Activated CD4-positive, CD25-positive, alpha-beta regulatory T cell treated with anti-CD3 and anti-CD28 coated beads, Interleukin-2, amount 50 U/mL, for 16 hours (primary cell): ENCODE results near the gene HHIP.

Experiments
- DNase-seq: peaks from one replicate; pipeline ENCODE4 v3.0.0-alpha.2; 2020; ENCODE audit warnings: low read depth, low spot score

HHIP gene

DNA sequence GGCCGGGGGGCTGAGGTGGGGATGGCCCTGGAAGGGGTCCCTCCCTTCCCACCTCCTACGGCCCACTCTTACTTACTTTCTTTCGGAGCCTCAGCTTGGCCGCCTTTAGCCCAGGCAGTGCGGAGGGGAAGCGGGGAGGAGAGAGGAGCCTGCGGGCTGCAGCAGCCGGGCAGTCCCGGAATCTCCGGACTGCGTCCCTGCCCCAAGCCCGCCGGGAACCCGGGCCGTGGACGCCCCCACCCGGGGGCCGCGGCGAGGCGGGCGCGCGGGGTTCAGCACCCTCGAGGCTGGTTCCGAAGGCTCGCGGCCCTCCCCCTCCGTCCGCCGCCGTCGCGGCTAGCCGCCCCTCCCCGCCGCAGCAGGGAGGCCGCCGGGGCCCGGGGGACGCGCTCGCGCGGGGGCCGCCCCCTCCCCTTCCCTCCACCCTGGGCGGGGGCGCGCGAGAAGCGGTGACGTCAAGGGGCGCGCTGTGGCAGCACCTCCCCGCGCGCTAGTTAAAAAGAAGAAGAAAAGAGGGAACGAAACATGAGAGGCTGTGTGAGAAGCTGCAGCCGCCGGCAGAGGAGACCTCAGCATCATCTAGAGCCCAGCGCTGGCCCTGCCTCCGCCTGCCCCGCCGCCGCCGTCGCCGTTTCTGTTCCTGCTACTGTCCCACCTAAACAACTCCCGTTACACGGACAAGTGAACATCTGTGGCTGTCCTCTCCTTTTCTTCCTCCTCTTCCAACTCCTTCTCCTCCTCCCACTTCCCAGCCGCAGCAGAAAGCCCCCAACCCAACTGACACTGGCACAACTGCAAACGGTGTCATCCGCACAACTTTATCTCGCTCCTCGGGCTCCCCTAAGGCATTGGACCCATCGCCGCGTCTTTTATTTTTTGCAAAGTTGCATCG lies at the start of gene HHIP:
TSS of gene HHIP (plus strand) at position 526 of the 892 bp plus-strand sequence. CDS start 520 bp downstream, outside the sequence.
- no peak for DNase-seq

DNA sequence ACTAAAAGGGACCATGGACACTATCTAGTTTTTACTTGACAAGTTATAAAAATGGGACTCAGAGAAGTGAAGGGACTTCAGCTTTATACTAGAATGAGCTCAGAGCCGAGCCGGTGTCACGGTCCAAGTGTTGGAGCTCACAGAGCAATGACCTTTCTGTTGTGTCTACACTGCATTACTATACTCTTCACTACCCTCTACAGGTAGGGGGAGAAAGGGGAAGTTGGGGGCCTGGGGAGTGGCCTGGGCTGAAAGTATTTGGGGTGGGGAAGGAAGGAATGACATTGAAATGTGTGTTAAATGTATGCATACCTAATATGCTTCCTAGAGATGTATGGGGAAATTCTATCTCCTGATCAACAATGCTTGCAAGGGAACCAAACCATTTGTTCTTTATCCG lies 48.8 kb upstream of the HHIP start:
- no peak for DNase-seq

- no peak for DNase-seq
Observed at GRCh38 chr4:144599621-144600020, 46.3 kb upstream of the HHIP start.

DNA sequence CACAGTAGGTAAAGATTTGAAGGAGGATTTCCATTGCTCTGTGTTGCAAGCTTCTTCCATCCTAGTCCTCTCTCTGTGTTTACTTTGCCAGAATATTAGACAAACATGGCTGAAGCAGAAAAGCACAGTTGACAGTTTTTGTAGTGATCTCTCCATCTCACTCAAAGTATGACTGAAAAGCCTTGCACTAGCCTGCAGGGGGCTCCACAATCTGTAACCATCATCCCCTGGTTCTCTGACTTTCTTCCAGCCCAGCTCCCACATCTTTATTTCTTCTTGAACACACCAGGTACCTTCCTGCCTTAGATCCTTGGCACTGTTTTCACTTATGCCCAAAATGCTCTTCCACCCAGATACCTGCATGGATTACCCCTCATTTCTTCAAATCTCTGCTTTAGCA lies 34.1 kb upstream of the HHIP start:
- no peak for DNase-seq

- DNase-seq: no peak
Observed at GRCh38 chr4:144614850-144615585, 30.9 kb upstream of the HHIP start.

DNA sequence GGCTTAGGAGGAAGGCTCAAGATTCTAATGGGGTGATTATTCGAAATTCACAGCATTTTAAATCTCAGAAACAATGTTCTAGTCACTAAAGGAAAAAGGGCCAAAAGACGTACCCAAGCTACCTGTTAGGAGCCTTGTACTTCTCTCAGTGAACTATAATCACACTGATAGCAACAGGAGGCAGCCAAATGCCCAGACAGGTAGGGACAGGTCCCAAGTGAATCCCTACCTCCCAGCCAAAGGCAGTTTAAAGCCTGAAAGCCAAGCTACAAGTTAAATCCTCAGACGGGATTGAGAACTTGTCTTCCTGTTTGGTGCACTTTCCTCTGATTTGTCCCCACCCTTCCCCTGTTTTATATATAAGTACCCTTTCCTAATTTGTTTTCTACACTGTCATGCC lies 24.3 kb upstream of the HHIP start:
- no peak for DNase-seq

GRCh38 chr4:144627663-144628076 lies 18.3 kb upstream of the HHIP start:
- no peak for DNase-seq

- DNase-seq: no peak
Observed at GRCh38 chr4:144633215-144633614, 12.7 kb upstream of the HHIP start.

DNA sequence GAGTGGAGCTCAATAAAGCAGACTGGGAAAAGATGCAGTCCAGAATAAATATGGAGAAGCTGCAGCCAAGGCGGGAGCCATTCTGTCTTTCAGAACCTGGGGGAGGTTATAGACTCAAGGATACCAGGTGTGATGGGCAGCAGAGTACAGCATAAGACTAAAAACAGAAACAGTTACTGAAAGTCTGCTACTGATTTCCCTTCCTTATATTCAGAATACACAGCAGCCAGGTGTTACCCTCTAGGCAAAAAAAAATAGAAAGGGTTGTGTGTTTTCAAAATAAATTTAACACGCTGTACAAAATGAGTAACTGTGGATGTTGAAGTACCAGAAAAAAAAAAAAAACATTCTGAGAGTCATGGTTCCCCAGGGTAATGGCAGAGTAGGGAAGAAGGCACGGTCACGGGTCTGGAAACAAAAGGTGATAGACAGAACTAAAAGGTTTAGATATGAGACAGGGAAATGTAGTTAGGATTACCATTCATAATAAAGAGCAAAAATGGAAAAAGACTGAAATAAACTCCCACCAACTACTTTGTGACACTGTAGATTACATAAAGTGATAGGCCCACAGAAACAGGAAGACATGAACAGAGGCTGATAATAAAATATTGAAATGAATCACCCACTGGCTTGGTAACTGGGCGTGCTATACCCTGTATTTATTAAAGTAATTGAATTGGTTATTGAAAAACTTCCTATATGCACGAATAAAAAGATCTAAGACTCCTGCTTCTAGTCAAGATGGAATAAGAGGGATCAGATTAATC lies 10.8 kb upstream of the HHIP start:
- no peak for DNase-seq

DNA sequence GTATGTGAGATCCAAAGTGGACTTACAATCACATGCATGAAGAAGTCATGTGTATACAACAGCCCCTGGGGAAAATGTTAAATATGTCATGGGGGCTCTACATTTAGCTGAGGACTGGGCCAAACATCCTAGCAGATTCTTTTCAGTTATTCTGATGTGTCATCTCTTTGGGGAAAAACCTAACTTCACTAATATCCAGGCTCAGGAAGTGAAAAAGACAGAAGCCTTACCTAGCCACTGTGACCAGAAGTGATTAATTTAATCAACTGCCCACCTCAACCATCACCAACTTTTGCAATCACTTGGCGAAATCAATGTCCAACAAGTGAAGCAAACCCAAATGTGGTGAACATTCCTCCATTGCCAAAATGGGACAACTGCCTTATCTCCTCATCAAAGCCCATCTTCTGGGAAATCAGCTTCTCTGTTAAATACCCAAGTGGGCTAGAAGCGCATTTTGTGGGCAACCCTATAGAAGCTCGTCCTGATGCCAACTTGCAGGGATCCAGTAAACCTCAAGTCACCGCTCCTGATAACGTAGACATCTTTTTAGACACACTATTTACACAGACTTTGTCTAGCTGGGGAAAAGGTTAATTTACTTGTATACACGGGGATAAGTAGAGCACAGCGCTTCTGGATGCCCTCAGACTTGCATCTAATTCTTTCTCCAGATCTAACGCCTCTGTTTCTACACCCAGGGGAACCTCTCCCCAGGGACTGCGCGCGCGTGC lies 1.4 kb upstream of the HHIP start:
- no peak for DNase-seq

DNA sequence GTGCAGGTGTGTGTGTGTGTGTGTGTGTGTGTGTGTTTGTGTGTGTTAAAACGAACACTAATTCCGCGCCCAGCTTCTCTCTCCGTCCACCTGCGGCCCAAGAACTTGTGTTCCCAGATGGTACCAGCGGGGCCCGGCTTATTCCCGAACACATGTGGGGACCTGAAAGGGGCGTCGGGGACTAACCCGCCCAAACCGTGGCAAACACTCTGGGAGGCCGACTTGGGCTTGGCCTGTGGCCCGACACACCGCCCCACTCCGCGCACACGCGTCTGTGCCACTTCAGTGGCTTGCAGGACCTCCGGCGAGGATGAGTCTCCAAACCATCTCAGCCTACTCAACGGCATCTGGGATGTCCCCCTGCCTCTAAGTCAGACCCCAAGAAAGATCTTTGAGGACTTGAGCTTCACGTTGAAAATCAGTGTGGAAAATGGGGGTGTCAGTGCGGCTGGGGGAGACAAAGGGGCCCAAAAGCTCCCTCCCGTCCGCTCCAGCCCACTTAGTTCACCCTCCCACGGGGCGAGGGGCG lies 790 bp upstream of the HHIP start:
- DNase-seq: no peak

DNA sequence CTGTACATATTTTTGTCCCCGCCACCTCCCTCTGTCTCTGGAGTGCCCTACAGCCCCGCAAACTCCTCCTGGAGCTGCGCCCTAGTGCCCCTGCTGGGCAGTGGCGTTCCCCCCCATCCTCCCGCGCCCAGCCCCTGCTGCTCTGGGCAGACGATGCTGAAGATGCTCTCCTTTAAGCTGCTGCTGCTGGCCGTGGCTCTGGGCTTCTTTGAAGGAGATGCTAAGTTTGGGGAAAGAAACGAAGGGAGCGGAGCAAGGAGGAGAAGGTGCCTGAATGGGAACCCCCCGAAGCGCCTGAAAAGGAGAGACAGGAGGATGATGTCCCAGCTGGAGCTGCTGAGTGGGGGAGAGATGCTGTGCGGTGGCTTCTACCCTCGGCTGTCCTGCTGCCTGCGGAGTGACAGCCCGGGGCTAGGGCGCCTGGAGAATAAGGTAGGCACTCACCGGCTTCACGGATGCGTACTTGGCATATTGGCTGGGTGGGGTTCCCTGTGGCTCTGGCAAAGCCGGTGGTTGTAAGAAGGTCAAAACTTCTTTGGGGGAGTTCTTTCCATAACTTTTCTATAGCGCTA lies 653 bp downstream of the HHIP start:
- no peak for DNase-seq

- no peak for DNase-seq
Observed at GRCh38 chr4:144647095-144647561, 1.2 kb downstream of the HHIP start.

DNA sequence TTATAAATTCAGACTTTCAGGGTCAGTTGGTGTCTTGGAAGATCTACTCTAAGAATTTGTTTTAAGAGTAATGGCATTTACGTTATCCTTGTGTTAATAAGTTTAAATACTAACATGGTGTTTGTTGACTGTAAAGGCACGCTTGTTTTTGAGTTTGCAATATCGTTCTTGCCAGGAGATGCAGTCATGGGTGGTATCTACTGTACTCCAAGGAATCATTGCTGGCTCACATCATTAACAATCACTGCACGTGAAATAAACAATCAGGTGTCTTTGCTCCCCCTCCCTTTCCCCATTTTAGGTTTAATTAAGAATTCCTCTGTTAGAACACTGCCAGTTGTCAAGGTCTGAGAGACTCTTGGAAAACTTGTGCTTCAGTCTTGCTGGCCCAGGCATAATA lies 1.6 kb downstream of the HHIP start:
- DNase-seq: no peak

DNA sequence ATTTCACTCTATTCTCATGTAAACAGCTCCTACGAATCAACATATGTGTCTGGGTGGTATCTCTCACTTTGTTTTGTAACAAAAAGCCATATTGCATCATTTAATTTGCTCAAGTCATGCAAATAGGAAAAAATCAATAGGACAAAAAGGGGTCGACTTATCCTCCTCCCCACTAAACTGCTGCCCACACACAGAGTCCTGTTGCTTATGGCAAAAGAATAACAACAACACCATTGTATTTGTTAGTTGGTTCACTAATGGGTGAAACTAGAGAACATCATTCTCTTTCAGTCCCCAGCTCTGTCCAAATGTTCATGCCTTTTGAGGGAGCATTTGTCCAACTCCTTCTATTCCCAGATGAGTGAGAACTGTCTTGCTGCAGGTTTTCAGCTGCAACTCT lies 2.1 kb downstream of the HHIP start:
- DNase-seq: no peak

DNA sequence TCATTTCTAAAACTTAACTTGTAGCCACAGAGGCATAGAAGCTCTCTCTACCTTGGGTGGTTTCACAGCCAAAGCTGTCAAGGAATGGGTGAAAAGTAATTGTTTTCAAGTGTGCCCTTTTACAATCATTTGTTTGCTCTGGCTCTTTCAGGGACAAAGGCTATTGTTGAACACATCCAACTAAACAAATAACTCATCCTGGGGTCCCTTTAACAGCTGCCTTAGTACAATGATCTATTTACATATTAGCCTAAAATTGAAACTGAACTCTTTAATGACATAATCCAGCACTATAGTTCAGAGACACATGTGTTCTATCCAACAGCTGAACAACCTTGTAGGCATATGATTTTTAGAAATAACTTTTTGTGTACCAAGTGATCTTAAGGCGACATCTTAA lies 3.7 kb downstream of the HHIP start:
- no peak for DNase-seq

DNA sequence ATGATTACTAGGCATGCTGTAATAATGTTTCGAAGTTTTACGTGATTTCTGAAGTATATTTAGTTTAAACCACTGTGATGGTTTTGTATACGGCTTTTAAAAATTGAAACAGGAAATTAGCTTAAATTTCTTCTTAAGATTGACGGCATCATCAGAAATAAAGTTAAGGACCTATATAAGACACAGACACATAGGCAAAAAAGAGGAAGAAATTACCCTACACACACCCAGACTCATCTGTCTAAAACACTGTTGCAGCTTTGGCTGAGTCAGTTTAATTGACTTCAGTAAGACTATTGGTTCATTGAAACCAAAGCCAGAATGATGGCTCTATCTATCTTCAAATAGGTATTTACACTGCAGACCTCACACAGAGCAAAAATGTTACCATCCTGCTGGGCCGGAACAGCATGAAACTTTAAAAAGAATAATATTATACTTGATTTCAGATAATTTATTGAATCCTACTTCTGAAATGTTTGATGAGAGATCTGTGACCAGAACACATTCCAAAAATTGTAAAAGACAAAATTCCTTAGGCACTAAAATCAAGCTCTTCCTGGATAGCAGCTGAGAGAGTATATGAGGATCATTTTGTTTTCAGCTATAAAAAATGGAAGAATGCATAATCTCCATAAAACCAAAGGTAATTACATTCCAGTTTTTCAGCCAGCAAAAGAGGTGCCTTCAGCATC lies 4.5 kb downstream of the HHIP start:
- no peak for DNase-seq

DNA sequence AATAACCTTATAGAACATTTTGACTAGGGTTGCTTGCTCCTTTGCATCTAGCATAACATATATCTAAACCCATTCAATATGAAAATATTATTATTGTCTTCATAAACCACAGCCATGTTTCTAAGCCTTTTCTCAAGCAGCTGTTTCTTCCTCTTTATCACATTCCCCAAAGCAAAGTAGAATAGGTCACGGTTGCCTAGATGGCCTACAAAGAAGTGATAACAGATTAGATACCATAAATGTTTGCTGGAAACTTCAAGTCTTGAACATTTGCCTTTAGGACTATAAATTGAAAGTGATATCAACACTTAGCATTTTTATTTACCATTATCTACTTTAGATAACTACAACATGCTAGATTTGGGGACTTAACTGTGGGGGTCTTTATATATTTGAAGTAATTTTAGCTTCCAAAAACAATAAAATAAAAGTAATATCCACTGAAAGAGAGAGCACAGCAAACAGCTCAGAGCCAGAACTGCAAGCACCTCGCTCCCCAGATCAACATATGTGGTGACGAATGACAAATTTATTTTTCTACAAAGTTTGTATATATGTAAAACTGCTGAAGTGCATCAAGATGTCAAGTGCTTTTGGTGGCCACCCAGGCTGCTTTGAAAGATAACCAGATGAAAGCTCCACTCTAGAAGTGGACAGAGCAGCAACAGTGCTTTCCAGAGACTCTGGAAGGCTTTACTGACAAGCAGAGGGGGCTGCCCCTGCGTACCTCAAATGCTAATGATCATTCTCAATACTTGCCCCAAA lies 8.0 kb downstream of the HHIP start:
- no peak for DNase-seq

GRCh38 chr4:144655491-144655890 lies 9.5 kb downstream of the HHIP start:
- DNase-seq: no peak
